H1 (cell line): ENCODE data around the gene TEKTIP1. TPM values are rescaled to one million over a fixed set of nuclear protein-coding genes. Genes with fewer than 3 reads are reported as not detected.

Experiments used
- CTCF ChIA-PET: fragments of 300-600 bp; sonication (Branson Sonifier 250); formaldehyde crosslinking; loops from one replicate; lab custom pipeline; 2021; ENCODE audit not compliant: partially characterized antibody; lab: Charles Lee
- POLR2A ChIA-PET: fragments of 300-600 bp; sonication (Branson Sonifier 250); formaldehyde crosslinking; loops from one replicate; lab custom pipeline; 2021; ENCODE audit warnings: inconsistent platforms; ENCODE audit not compliant: partially characterized antibody; lab: Charles Lee
- DNase-seq, 2 experiments: peaks; one replicate each; pipeline versions ENCODE4 v3.0.0 to v3.0.0-alpha.2; 2010 to 2022; ENCODE audit warnings: low spot score in 2 of 2, low read depth in 1 of 2, mixed read lengths in 1 of 2
- FAIRE-seq: peaks from 2 replicates; lab custom pipeline; 2011; peaks lifted over from hg19 to GRCh38; lab: Jason Lieb, UNC
- H2AFZ ChIP-seq: 2 replicates; pipeline ENCODE4 v1.8.1; 2012; ENCODE audit warnings: low read length, inconsistent platforms
- H2AK5ac ChIP-seq: 2 replicates; pipeline ENCODE4 v1.6.1; 2013; ENCODE audit warnings: low read depth, low read length
- H2BK120ac ChIP-seq: replicated peaks from 2 replicates; pipeline ENCODE3; 2013; ENCODE audit warnings: low read depth, low read length, inconsistent platforms
- H2BK12ac ChIP-seq: 2 replicates; pipeline ENCODE4 v1.6.1; 2013; ENCODE audit warnings: low read depth, low read length
- H2BK15ac ChIP-seq: 2 replicates; pipeline ENCODE4 v1.6.1; 2013; ENCODE audit warnings: low read length
- H2BK20ac ChIP-seq: 2 replicates; pipeline ENCODE4 v1.6.1; 2013; ENCODE audit warnings: low read length
- H2BK5ac ChIP-seq: 2 replicates; pipeline ENCODE4 v1.6.1; 2013; ENCODE audit warnings: low read depth, low read length
- H3K14ac ChIP-seq: 2 replicates; pipeline ENCODE4 v1.6.1; 2013; ENCODE audit warnings: inconsistent platforms; ENCODE audit not compliant: insufficient read length
- H3K18ac ChIP-seq: 2 replicates; pipeline ENCODE4 v1.6.1; 2013; ENCODE audit warnings: low read length; ENCODE audit errors: extremely low read depth
- H3K23ac ChIP-seq: 2 replicates; pipeline ENCODE4 v1.6.1; 2013; ENCODE audit warnings: inconsistent platforms; ENCODE audit not compliant: insufficient read length
- H3K23me2 ChIP-seq: 2 replicates; pipeline ENCODE4 v1.6.1; 2013; ENCODE audit warnings: low read depth, low read length
- H3K27ac ChIP-seq: 2 replicates; pipeline ENCODE4 v1.6.1; 2011; ENCODE audit warnings: low read depth, low read length, inconsistent platforms
- H3K27me3 ChIP-seq, 4 experiments: replicated peaks in 1 of 4; 1 replicate in 1 of 4; 2 replicates in 3 of 4; pipeline versions ENCODE4 v1.6.1 to v1.8.1; 2011 to 2013; ENCODE audit warnings: low read length in 3 of 4, mild to moderate bottlenecking in 3 of 4, inconsistent platforms in 2 of 4, mixed read lengths in 2 of 4, moderate library complexity in 1 of 4; ENCODE audit not compliant: control insufficient read depth in 3 of 4, insufficient read depth in 3 of 4; ENCODE audit errors: extremely low read depth in 1 of 4
- H3K36me3 ChIP-seq, 4 experiments: 2 replicates each; pipeline versions ENCODE4 v1.6.1 to v1.8.1; 2011 to 2013; ENCODE audit warnings: mild to moderate bottlenecking in 4 of 4, low read length in 3 of 4, moderate library complexity in 2 of 4, control low read depth in 1 of 4, inconsistent platforms in 1 of 4; ENCODE audit not compliant: insufficient read depth in 4 of 4, control insufficient read depth in 2 of 4
- H3K4ac ChIP-seq: replicated peaks from 2 replicates; pipeline ENCODE3; 2013; ENCODE audit warnings: low read length, low read depth, mixed read lengths, inconsistent platforms; ENCODE audit not compliant: insufficient read length
- H3K4me1 ChIP-seq, 4 experiments: replicated peaks in 1 of 4; 1 replicate in 1 of 4; 2 replicates in 3 of 4; pipeline versions ENCODE4 v1.6.1 to v1.8.1; 2011 to 2013; ENCODE audit warnings: low read length in 3 of 4, inconsistent platforms in 2 of 4, mixed read lengths in 1 of 4; ENCODE audit not compliant: insufficient read depth in 4 of 4, control insufficient read depth in 3 of 4
- H3K4me2 ChIP-seq, 2 experiments: 2 replicates each; pipeline versions ENCODE4 v1.6.1 to v1.8.1; 2011 to 2013; ENCODE audit warnings: low read depth in 2 of 2, low read length in 2 of 2, control low read depth in 1 of 2, inconsistent platforms in 1 of 2, mild to moderate bottlenecking in 1 of 2; ENCODE audit not compliant: insufficient read depth in 1 of 2
- H3K4me3 ChIP-seq, 4 experiments: fragments of 200-600, 300-600 bp in 1 of 4; sonication (generic), shearing (Covaris generic), sonication (Bioruptor Twin) in 1 of 4; 2 replicates each; pipeline versions ENCODE4 v1.5.1 to v1.8.1; 2011 to 2016; ENCODE audit warnings: low read length in 4 of 4, low read depth in 3 of 4, control low read depth in 2 of 4, inconsistent platforms in 2 of 4, mild to moderate bottlenecking in 2 of 4, mixed read lengths in 1 of 4, moderate library complexity in 1 of 4; ENCODE audit not compliant: insufficient read depth in 2 of 4; ENCODE audit errors: extremely low read depth in 1 of 4
- H3K56ac ChIP-seq: replicated peaks from 2 replicates; pipeline ENCODE3; 2013; ENCODE audit warnings: low read depth, mild to moderate bottlenecking, mixed read lengths, low read length, inconsistent platforms; ENCODE audit not compliant: insufficient read length
- H3K79me1 ChIP-seq: 2 replicates; pipeline ENCODE4 v1.6.1; 2013; ENCODE audit warnings: low read depth, low read length, control low read depth
- H3K79me2 ChIP-seq, 2 experiments: 2 replicates each; pipeline versions ENCODE4 v1.6.1 to v1.8.1; 2012 to 2013; ENCODE audit warnings: low read length in 2 of 2, mild to moderate bottlenecking in 2 of 2, inconsistent platforms in 1 of 2; ENCODE audit not compliant: insufficient read depth in 2 of 2, control insufficient read depth in 1 of 2
- H3K9ac ChIP-seq, 4 experiments: replicated peaks in 1 of 4; 1 replicate in 1 of 4; 2 replicates in 3 of 4; pipeline versions ENCODE4 v1.6.1 to v1.8.1; 2011 to 2013; ENCODE audit warnings: low read depth in 3 of 4, low read length in 3 of 4, control low read depth in 2 of 4, mild to moderate bottlenecking in 2 of 4, moderate library complexity in 2 of 4, inconsistent platforms in 1 of 4; ENCODE audit errors: extremely low read depth in 1 of 4
- H3K9me3 ChIP-seq, 2 experiments: 2 replicates each; pipeline versions ENCODE4 v1.6.1 to v1.8.1; 2012 to 2013; ENCODE audit warnings: mild to moderate bottlenecking in 2 of 2, moderate library complexity in 2 of 2, control low read depth in 1 of 2, inconsistent platforms in 1 of 2, low read depth in 1 of 2, low read length in 1 of 2, mixed read lengths in 1 of 2; ENCODE audit not compliant: insufficient read depth in 2 of 2
- H4K20me1 ChIP-seq, 2 experiments: replicated peaks in 1 of 2; 2 replicates each; pipeline versions ENCODE3 to v1.8.1; 2011 to 2013; ENCODE audit warnings: inconsistent platforms in 2 of 2, low read length in 2 of 2, mild to moderate bottlenecking in 1 of 2; ENCODE audit not compliant: insufficient read depth in 2 of 2, control insufficient read depth in 1 of 2
- H4K5ac ChIP-seq: 2 replicates; pipeline ENCODE4 v1.6.1; 2013; ENCODE audit warnings: low read length, low read depth, mixed read lengths, inconsistent platforms; ENCODE audit not compliant: insufficient read length
- H4K8ac ChIP-seq: 2 replicates; pipeline ENCODE4 v1.8.0; 2013; ENCODE audit warnings: mild to moderate bottlenecking, moderate library complexity, low read length, inconsistent platforms; ENCODE audit not compliant: insufficient read depth; ENCODE audit errors: extremely low read depth
- H4K91ac ChIP-seq: replicated peaks from 2 replicates; pipeline ENCODE3; 2013; ENCODE audit warnings: low read length, mixed read lengths, inconsistent platforms; ENCODE audit not compliant: insufficient read length
- BRCA1 ChIP-seq: IDR thresholded peaks from 2 replicates; pipeline ENCODE4 v1.6.1; 2012; ENCODE audit warnings: low read depth, low read length, improper control_type of control experiment
- CEBPB ChIP-seq: IDR thresholded peaks from 2 replicates; pipeline ENCODE4 v1.6.1; 2012; ENCODE audit warnings: low read depth, low read length
- CREB1 ChIP-seq: IDR thresholded peaks from 2 replicates; pipeline ENCODE4 v1.6.1; 2012; ENCODE audit warnings: inconsistent platforms
- CTCF ChIP-seq, 3 experiments: IDR thresholded peaks; 1 replicate in 2 of 3; 2 replicates in 1 of 3; pipeline versions ENCODE4 v1.5.1 to v1.6.1; 2011; ENCODE audit warnings: low read length in 3 of 3, mild to moderate bottlenecking in 3 of 3, inconsistent platforms in 2 of 3, low read depth in 1 of 3, moderate library complexity in 1 of 3; ENCODE audit not compliant: insufficient read depth in 1 of 3; ENCODE audit errors: control extremely low read depth in 1 of 3
- HDAC6 ChIP-seq: IDR thresholded peaks from one replicate; pipeline ENCODE4 v1.7.1; 2012; ENCODE audit warnings: low read depth, mild to moderate bottlenecking, inconsistent platforms, low read length, moderate library complexity
- KDM4A ChIP-seq: IDR thresholded peaks from one replicate; pipeline ENCODE4 v1.7.1; 2012; ENCODE audit warnings: low read depth, mild to moderate bottlenecking, moderate library complexity, low read length, inconsistent platforms; ENCODE audit not compliant: severe bottlenecking
- MAFK ChIP-seq: IDR thresholded peaks from 2 replicates; pipeline ENCODE4 v1.6.1; 2012; ENCODE audit warnings: low read depth, mild to moderate bottlenecking, improper control_type of control experiment, low read length
- POU5F1 ChIP-seq: IDR thresholded peaks from 2 replicates; pipeline ENCODE4 v1.6.1; 2011; ENCODE audit warnings: low read depth, mild to moderate bottlenecking, low read length, moderate library complexity
- RXRA ChIP-seq: IDR thresholded peaks from 2 replicates; pipeline ENCODE4 v1.6.1; 2011; ENCODE audit warnings: low read depth, mild to moderate bottlenecking, low read length, moderate library complexity; ENCODE audit not compliant: insufficient read depth
- WGBS, 2 experiments: shearing (Covaris generic) in 1 of 2; methylation state at CpG; one replicate each; pipeline versions ENCODE4 v1.1.6 to v1.1.7; 2013 to 2015; ENCODE audit warnings: low lambda C conversion rate in 2 of 2, mixed read lengths in 2 of 2, inconsistent platforms in 1 of 2, low coverage in 1 of 2, missing lambda C conversion rate in 1 of 2; ENCODE audit not compliant: insufficient replicate concordance in 2 of 2, insufficient coverage in 1 of 2, insufficient read length in 1 of 2; ENCODE audit errors: extremely low coverage in 1 of 2, missing lambda C conversion rate in 1 of 2; 5-methylcytosine and 5-hydroxymethylcytosine counted together
- polyA plus RNA-seq, 7 experiments: library from polyadenylated mRNA; depleted of rRNA in 3 of 7; stranded (reverse) in 5 of 7; unstranded in 2 of 7; fragments of >200 nt in 5 of 7; fragments of 200-250 nt in 2 of 7; gene quantifications; 1 replicate in 5 of 7; 2 replicates in 1 of 7; 4 replicates in 1 of 7; pipeline versions ENCODE4 v1.2.1 to v1.2.3, GENCODE V29; 2011 to 2013; ENCODE audit warnings: missing spikeins in 2 of 7, mixed read lengths in 2 of 7
- total RNA-seq: library from RNA; stranded (reverse); fragmentation: NEBNext Ultra II Directional; extraction: Animal tissue kit (Norgen Biotek cat#: 25700); gene quantifications from 2 replicates; pipeline ENCODE4 v1.2.1, GENCODE V29; 2021

TEKTIP1 gene
- total and polyA plus RNA-seq, 2 of the 8 experiments (the other 6 are each of a cell fraction or from before 2014, with no cell fraction given) = 1.1 TPM; not detected in 1

GRCh38 chr19:3513229-3514140 lies 25.5 kb upstream of the TEKTIP1 start:
- WGBS, 2 experiments = 84% methylated on average over 22 of the region's 23 CpGs; no CpG with 5 or more reads in 1 of the 2 experiments
- CTCF ChIA-PET = interaction anchor here (0.9 to 5.4 kb wide), 8 partner anchors 8 to 384 kb away, joined by 3 to 28 read pairs (median 5); partner anchors contain the start of gene TEKTIP1
- no peak for TF ChIP-seq HDAC6
- TF ChIP-seq CTCF (IDR thresholded peaks at IDR 0.05; ENCODE audit: control extremely low read depth in 1 of 3, insufficient read depth in 1 of 3, low read depth in 1 of 3, low read length in 3 of 3) = no peak; a peak in 1 of 4 replicates
- no peak for TF ChIP-seq KDM4A
- TF ChIP-seq BRCA1 = no peak
- no peak for TF ChIP-seq CEBPB
- TF ChIP-seq POU5F1 = no peak
- TF ChIP-seq CREB1 = no peak
- TF ChIP-seq RXRA = no peak
- no peak for TF ChIP-seq MAFK

More at GRCh38 chr19:3513229-3514140, 25.5 kb upstream of the TEKTIP1 start:
- Histone ChIP-seq H4K91ac (peak overlapping the region; percentile 37), H3K79me1 (peaks cover 40% of the 10 kb centered on the region), H3K9me3 (no peaks in the 10 kb centered on the region), H3K4me2 (no peak overlapping the region), H3K56ac (no peak overlapping the region), H2BK15ac (0 out of 2 replicates have a peak overlapping the region, but pooled peaks have one; percentile 16), H2BK20ac (no peak overlapping the region), H3K36me3 (no peaks in the 10 kb centered on the region; a peak in 2 of 8 replicates), H4K5ac (no peak overlapping the region), H2AFZ (no peak overlapping the region), H3K79me2 (peaks cover 0 to 81% of the 10 kb centered on the region in 2 experiments; a peak in 2 of 4 replicates), H3K4me3 (no peak overlapping the region), H2BK12ac (no peak overlapping the region), H3K23ac (no peak overlapping the region), H3K23me2 (no peaks in the 10 kb centered on the region), H3K4me1 (peaks cover 0 to 7% (median 5%) of the 10 kb centered on the region in 4 experiments; a peak in 6 of 7 replicates), H2AK5ac (no peak overlapping the region; the same call in 1 of the 2 replicates), H3K4ac (no peak overlapping the region), H3K27me3 (no peaks in the 10 kb centered on the region), H2BK120ac (no peak overlapping the region), H3K18ac (no peak overlapping the region), H3K27ac (no peak overlapping the region), H2BK5ac (peak overlapping the region; percentile 78), H4K20me1 (peaks cover 12 to 31% of the 10 kb centered on the region in 2 experiments), H3K14ac (no peak overlapping the region), H3K9ac (no peak overlapping the region), H4K8ac (peak overlapping the region; percentile 59; the same call in 1 of the 2 replicates)
- POLR2A ChIA-PET = interaction anchor here (1.2 to 1.6 kb wide), 3 partner anchors 8 to 26 kb away, joined by 5 to 7 read pairs (median 5); partner anchors contain the start of gene TEKTIP1
- DNase-seq (no peak), FAIRE-seq (no peak)
